T-cell (primary cell): ENCODE data around the gene KRTAP9-6. TPM values are rescaled to one million over a fixed set of nuclear protein-coding genes. Genes with fewer than 3 reads are reported as not detected.

Experiments used
- ATAC-seq, 4 experiments: fragments of 200-7000 bp in 3 of 4; fragments of 150-1000 bp in 1 of 4; cut with Tn5 transposase; replicated peaks in 1 of 4; 1 replicate in 3 of 4; 2 replicates in 1 of 4; pipeline ENCODE4 v1.10.0; 2021; ENCODE audit warnings: moderate library complexity in 3 of 4, mild to moderate bottlenecking in 2 of 4, moderate number of reproducible peaks in 1 of 4
- CTCF ChIA-PET, 2 donors: fragments of 300-600 bp; sonication (Branson Sonifier 250); formaldehyde crosslinking; loops; one replicate each; lab custom pipeline; 2022; ENCODE audit warnings: antibody characterized with exemption in 2 of 2; lab: Charles Lee
- POLR2A ChIA-PET, 2 donors: fragments of 300-600 bp; sonication (Branson Sonifier 250); formaldehyde crosslinking; loops; one replicate each; lab custom pipeline; 2022; ENCODE audit warnings: antibody characterized with exemption in 2 of 2; lab: Charles Lee
- DNase-seq, 35 experiments: peaks; one replicate each; pipeline versions ENCODE4 v3.0.0 to v3.0.0-alpha.2; 2013 to 2023
- H3K27ac ChIP-seq: one replicate; pipeline ENCODE4 v1.5.1; 2013; ENCODE audit warnings: low read length
- H3K27me3 ChIP-seq, 2 experiments: replicated peaks in 1 of 2; 1 replicate in 1 of 2; 2 replicates in 1 of 2; pipeline versions ENCODE4 v1.6.1 to v1.7.0; 2013; ENCODE audit warnings: low read length in 1 of 2, mixed read lengths in 1 of 2; ENCODE audit not compliant: control insufficient read depth in 2 of 2, insufficient read depth in 2 of 2; ENCODE audit errors: extremely low read depth in 1 of 2
- H3K36me3 ChIP-seq, 2 donors: 1 replicate in 1 of 2; 2 replicates in 1 of 2; pipeline versions ENCODE4 v1.6.1 to v1.7.0; 2013; ENCODE audit warnings: low read length in 1 of 2; ENCODE audit not compliant: control insufficient read depth in 2 of 2, insufficient read depth in 1 of 2; ENCODE audit errors: extremely low read depth in 1 of 2
- H3K4me1 ChIP-seq, 2 experiments: 1 replicate in 1 of 2; 2 replicates in 1 of 2; pipeline versions ENCODE4 v1.6.1 to v1.7.0; 2013; ENCODE audit warnings: low read length in 2 of 2, mixed read lengths in 1 of 2; ENCODE audit not compliant: insufficient read depth in 2 of 2, control insufficient read depth in 1 of 2; ENCODE audit errors: extremely low read depth in 1 of 2
- H3K4me3 ChIP-seq, 2 donors: 1 replicate in 1 of 2; 2 replicates in 1 of 2; pipeline versions ENCODE4 v1.5.1 to v1.7.0; 2013; ENCODE audit warnings: mild to moderate bottlenecking in 2 of 2, low read length in 1 of 2, moderate library complexity in 1 of 2; ENCODE audit not compliant: control insufficient read depth in 1 of 2; ENCODE audit errors: extremely low read depth in 1 of 2
- H3K9me3 ChIP-seq: 2 replicates; pipeline ENCODE4 v1.7.0; 2013
- H3K27ac Mint-ChIP-seq, 2 donors: one replicate each; pipeline ENCODE4 v1.8.0; 2020 to 2021; ENCODE audit warnings: mild to moderate bottlenecking in 2 of 2, mixed read lengths in 2 of 2
- H3K27me3 Mint-ChIP-seq, 2 donors: one replicate each; pipeline ENCODE4 v1.8.0; 2021 to 2022; ENCODE audit warnings: mixed read lengths in 2 of 2
- H3K36me3 Mint-ChIP-seq: one replicate; pipeline ENCODE4 v1.8.0; 2021; ENCODE audit warnings: mixed read lengths
- H3K4me1 Mint-ChIP-seq, 3 donors: one replicate each; pipeline ENCODE4 v1.8.0; 2020 to 2022; ENCODE audit warnings: mixed read lengths in 3 of 3, mild to moderate bottlenecking in 1 of 3
- H3K4me3 Mint-ChIP-seq, 3 donors: one replicate each; pipeline ENCODE4 v1.8.0; 2020 to 2022; ENCODE audit warnings: mild to moderate bottlenecking in 3 of 3, mixed read lengths in 3 of 3, moderate library complexity in 3 of 3
- H3K9me3 Mint-ChIP-seq, 3 donors: one replicate each; pipeline ENCODE4 v1.8.0; 2020 to 2022; ENCODE audit warnings: mixed read lengths in 3 of 3
- WGBS: methylation state at CpG from one replicate; pipeline ENCODE4 v1.1.5; 2013; ENCODE audit warnings: missing lambda C conversion rate; ENCODE audit not compliant: insufficient coverage; 5-methylcytosine and 5-hydroxymethylcytosine counted together
- total RNA-seq, 35 experiments: library from RNA in 6 of 35; stranded (reverse) in 6 of 35; fragments of 120-200 nt in 1 of 35; gene quantifications; one replicate each; pipeline versions ENCODE4 v1.2.1 to v1.2.4 and lab custom pipeline; 2013 to 2026

The KRTAP9-6 gene
- total RNA-seq, 5 donors from 2014 or later (not counting 1 experiment from before 2014, with no cell fraction given), result not detected

- no peaks in the 10 kb centered on the region for H3K36me3 ChIP-seq
- CTCF ChIA-PET, result interaction anchor here in 1 of 2 donors (0.6 kb wide), 1 partner anchor 148 kb away, joined by 3 read pairs; no protein-coding TSS in a partner anchor
- H3K4me1 ChIP-seq, result peaks cover 0 to 6% of the 10 kb centered on the region in 2 experiments
- peaks cover 0 to 7% of the 10 kb centered on the region in 2 experiments for H3K27me3 ChIP-seq
- H3K27ac Mint-ChIP-seq, result peak overlapping the region in 1 of 2 donors; percentile 45
- ATAC-seq (no peak), DNase-seq (no peak)
- no peaks in the 10 kb centered on the region for H3K9me3 ChIP-seq
- H3K27ac ChIP-seq, result no peak overlapping the region
- H3K4me3 Mint-ChIP-seq, result no peak overlapping the region
- peaks cover 3% of the 10 kb centered on the region for H3K36me3 Mint-ChIP-seq
- POLR2A ChIA-PET, result interaction anchor here in 1 of 2 donors (0.6 kb wide), 1 partner anchor 86 kb away, joined by 4 read pairs; no protein-coding TSS in a partner anchor
- no peaks in the 10 kb centered on the region for H3K27me3 Mint-ChIP-seq
- H3K9me3 Mint-ChIP-seq, result peaks cover 0 to 9% (median 5%) of the 10 kb centered on the region in 3 donors
- H3K4me1 Mint-ChIP-seq, result peaks cover 15 to 25% (median 19%) of the 10 kb centered on the region in 3 donors
- H3K4me3 ChIP-seq, result no peak overlapping the region
- 52% methylated on average over 4 of the region's 5 CpGs for WGBS
Observed at GRCh38 chr17:41301204-41301790, 36.1 kb downstream of the KRTAP9-6 start.

- Mint-ChIP-seq H3K9me3 (peaks cover 5 to 9% (median 6%) of the 10 kb centered on the region in 3 donors), H3K36me3 (peaks cover 3% of the 10 kb centered on the region), H3K27me3 (no peaks in the 10 kb centered on the region), H3K4me1 (peaks cover 24 to 34% (median 28%) of the 10 kb centered on the region in 3 donors), H3K27ac (no peak within 1 kb of the TSS), H3K4me3 (no peak within 1 kb of the TSS)
- Histone ChIP-seq H3K4me3 (no peak within 1 kb of the TSS), H3K27ac (no peak within 1 kb of the TSS), H3K36me3 (no peaks in the 10 kb centered on the region), H3K9me3 (no peaks in the 10 kb centered on the region), H3K4me1 (peaks cover 3 to 14% of the 10 kb centered on the region in 2 experiments), H3K27me3 (peaks cover 0 to 7% of the 10 kb centered on the region in 2 experiments)
- 85% methylated on average over 11 of the region's 11 CpGs for WGBS
- ATAC-seq (no peak), DNase-seq (no peak)
- ChIA-PET CTCF (interaction anchor here in 1 of 2 donors (0.6 kb wide), 1 partner anchor 49 kb away, joined by 6 read pairs; no protein-coding TSS in a partner anchor), POLR2A (no interaction called here)
Observed at GRCh38 chr17:41301916-41302901, 37.0 kb downstream of the KRTAP9-6 start, which contains the start of gene KRTAP29-1. Gene KRTAP29-1, minus strand, starts transcription at chr17:41302851. Its CDS starts 0 bp downstream, at chr17:41302851.

- CTCF ChIA-PET, result no interaction called here
- no peak overlapping the region for H3K4me3 Mint-ChIP-seq
- H3K27me3 Mint-ChIP-seq, result no peaks in the 10 kb centered on the region
- H3K4me3 ChIP-seq, result no peak overlapping the region
- no peaks in the 10 kb centered on the region for H3K36me3 ChIP-seq
- peaks cover 5 to 9% (median 6%) of the 10 kb centered on the region in 3 donors for H3K9me3 Mint-ChIP-seq
- H3K4me1 ChIP-seq, result peaks cover 10 to 22% of the 10 kb centered on the region in 2 experiments
- WGBS, result 93% methylated on average over 3 of the region's 4 CpGs
- peaks cover 0 to 7% of the 10 kb centered on the region in 2 experiments for H3K27me3 ChIP-seq
- peaks cover 3% of the 10 kb centered on the region for H3K36me3 Mint-ChIP-seq
- H3K27ac ChIP-seq, result no peak overlapping the region
- POLR2A ChIA-PET, result no interaction called here
- no peaks in the 10 kb centered on the region for H3K9me3 ChIP-seq
- DNase-seq, result no peak
- peaks cover 32 to 42% (median 36%) of the 10 kb centered on the region in 3 donors for H3K4me1 Mint-ChIP-seq
- ATAC-seq, result no peak
- no peak overlapping the region for H3K27ac Mint-ChIP-seq
Observed at GRCh38 chr17:41302981-41303380, 37.8 kb downstream of the KRTAP9-6 start.

GRCh38 chr17:41304091-41304490, 38.9 kb downstream of the KRTAP9-6 start:
- H3K4me1 Mint-ChIP-seq, result peaks cover 43 to 53% (median 47%) of the 10 kb centered on the region in 3 donors
- H3K27ac Mint-ChIP-seq, result no peak overlapping the region
- Histone ChIP-seq H3K4me1 (peaks cover 17 to 33% of the 10 kb centered on the region in 2 experiments), H3K9me3 (no peaks in the 10 kb centered on the region), H3K27me3 (no peaks in the 10 kb centered on the region), H3K27ac (no peak overlapping the region), H3K4me3 (no peak overlapping the region), H3K36me3 (no peaks in the 10 kb centered on the region)
- H3K4me3 Mint-ChIP-seq, result no peak overlapping the region
- DNase-seq, result no peak
- ChIA-PET CTCF (no interaction called here), POLR2A (no interaction called here)
- H3K27me3 Mint-ChIP-seq, result no peaks in the 10 kb centered on the region
- ATAC-seq, result no peak
- peaks cover 5 to 9% (median 6%) of the 10 kb centered on the region in 3 donors for H3K9me3 Mint-ChIP-seq
- WGBS, result 88% methylated on average over 9 of the region's 12 CpGs
- H3K36me3 Mint-ChIP-seq, result peaks cover 3% of the 10 kb centered on the region

GRCh38 chr17:41307647-41308046, 42.5 kb downstream of the KRTAP9-6 start:
- Histone ChIP-seq H3K4me1 (peaks cover 28 to 50% of the 10 kb centered on the region in 2 experiments), H3K4me3 (no peak overlapping the region), H3K27ac (peak overlapping the region; percentile 87), H3K9me3 (no peaks in the 10 kb centered on the region), H3K27me3 (no peaks in the 10 kb centered on the region), H3K36me3 (no peaks in the 10 kb centered on the region)
- ChIA-PET POLR2A (interaction anchor here (0.5 to 1.6 kb wide), 5 partner anchors 31 to 381 kb away, joined by 3 to 6 read pairs (median 5); no protein-coding TSS in a partner anchor), CTCF (interaction anchor here in 1 of 2 donors (0.6 to 1.7 kb wide), 2 partner anchors 14 to 43 kb away, joined by 3 to 21 read pairs; partner anchors contain the start of gene KRT33A)
- peaks cover 4% of the 10 kb centered on the region for H3K36me3 Mint-ChIP-seq
- peak in 1 of 35 experiments; percentile 24 for DNase-seq
- peak overlapping the region; percentile 8 to 77 (median 71) for H3K4me3 Mint-ChIP-seq
- peak overlapping the region; percentile 98 for H3K27ac Mint-ChIP-seq
- peaks cover 0 to 6% (median 0%) of the 10 kb centered on the region in 3 donors for H3K9me3 Mint-ChIP-seq
- peaks cover 61 to 71% (median 64%) of the 10 kb centered on the region in 3 donors for H3K4me1 Mint-ChIP-seq
- no peaks in the 10 kb centered on the region for H3K27me3 Mint-ChIP-seq
- no peak for ATAC-seq
- WGBS, result 93% methylated on average over 9 of the region's 9 CpGs
